IMR-90 (cell line): Measurements from ENCODE around the gene PLEK2. TPM values are rescaled to one million over a fixed set of nuclear protein-coding genes. Genes with fewer than 3 reads are reported as not detected.
A peak's percentile ranks its signal among the peaks of the same experiment; 100 is the strongest.

Experiments
- ATAC-seq: fragments of 200-7000 bp; cut with Tn5 transposase; 2 replicates; pipeline ENCODE4 v1.9.1; 2020; ENCODE audit warnings: low read depth, mild to moderate bottlenecking, moderate library complexity
- BruUV-seq: library from RNA; stranded (reverse); fragments of 400-500 nt; replicated peaks from 2 replicates; lab custom pipeline; 2021; lab: Mats Ljungman, UMichigan
- CTCF ChIA-PET: fragments of 300-600 bp; formaldehyde crosslinking; extraction: SDS; loops from one replicate; lab custom pipeline; 2021; ENCODE audit warnings: antibody characterized with exemption; lab: Yijun Ruan, JAX
- POLR2A ChIA-PET: fragments of 300-600 bp; sonication (Branson Sonifier 250); formaldehyde crosslinking; loops from one replicate; lab custom pipeline; 2022; ENCODE audit warnings: antibody characterized with exemption; ENCODE audit not compliant: unreplicated experiment; lab: Charles Lee
- DNase-seq: peaks from one replicate; pipeline ENCODE4 v3.0.0; 2013
- H2AFZ ChIP-seq: replicated peaks from 2 replicates; pipeline ENCODE3; 2013; ENCODE audit warnings: low read length, mild to moderate bottlenecking; ENCODE audit not compliant: poor library complexity
- H2AK5ac ChIP-seq: 2 replicates; pipeline ENCODE4 v1.6.1; 2013; ENCODE audit warnings: low read depth, low read length, inconsistent platforms
- H2AK9ac ChIP-seq: replicated peaks from 2 replicates; pipeline ENCODE3; 2013; ENCODE audit warnings: mild to moderate bottlenecking, low read depth, low read length, moderate library complexity; ENCODE audit not compliant: poor library complexity
- H2BK120ac ChIP-seq: 2 replicates; pipeline ENCODE4 v1.6.1; 2013; ENCODE audit warnings: low read depth, low read length, inconsistent platforms
- H2BK15ac ChIP-seq: 3 replicates; pipeline ENCODE4 v1.6.1; 2013; ENCODE audit warnings: low read depth, low read length, inconsistent platforms
- H2BK20ac ChIP-seq: 2 replicates; pipeline ENCODE4 v1.6.1; 2013; ENCODE audit warnings: low read depth, mild to moderate bottlenecking, inconsistent platforms, low read length, moderate library complexity
- H2BK5ac ChIP-seq: 2 replicates; pipeline ENCODE4 v1.6.1; 2013; ENCODE audit warnings: mild to moderate bottlenecking, low read depth, low read length, inconsistent platforms; ENCODE audit not compliant: poor library complexity, severe bottlenecking
- H3K14ac ChIP-seq: replicated peaks from 2 replicates; pipeline ENCODE4 v1.6.1; 2013; ENCODE audit warnings: low read depth, low read length, inconsistent platforms
- H3K18ac ChIP-seq: 2 replicates; pipeline ENCODE4 v1.6.1; 2013; ENCODE audit warnings: low read depth, low read length, control low read depth
- H3K23ac ChIP-seq: 2 replicates; pipeline ENCODE4 v1.6.1; 2013; ENCODE audit warnings: low read depth, low read length, inconsistent platforms
- H3K27ac ChIP-seq: 2 replicates; pipeline ENCODE4 v1.5.1; 2013; ENCODE audit warnings: mild to moderate bottlenecking, control low read depth, low read length; ENCODE audit not compliant: insufficient read depth
- H3K27me3 ChIP-seq: 2 replicates; pipeline ENCODE4 v1.6.1; 2013; ENCODE audit warnings: low read length; ENCODE audit not compliant: control insufficient read depth, insufficient read depth
- H3K36me3 ChIP-seq: 2 replicates; pipeline ENCODE4 v1.6.1; 2013; ENCODE audit warnings: low read length, mixed read lengths; ENCODE audit not compliant: control insufficient read depth, insufficient read depth
- H3K4ac ChIP-seq: 2 replicates; pipeline ENCODE4 v1.6.1; 2013; ENCODE audit warnings: low read depth, low read length, inconsistent platforms
- H3K4me1 ChIP-seq: 2 replicates; pipeline ENCODE4 v1.6.1; 2013; ENCODE audit warnings: low read length, mixed read lengths; ENCODE audit not compliant: control insufficient read depth, insufficient read depth
- H3K4me2 ChIP-seq: 2 replicates; pipeline ENCODE4 v1.6.1; 2013; ENCODE audit warnings: low read depth, mild to moderate bottlenecking, control low read depth, low read length, moderate library complexity
- H3K4me3 ChIP-seq: 2 replicates; pipeline ENCODE4 v1.5.1; 2013; ENCODE audit warnings: low read depth, mild to moderate bottlenecking, control low read depth, low read length, moderate library complexity; ENCODE audit not compliant: insufficient read depth
- H3K56ac ChIP-seq: 2 replicates; pipeline ENCODE4 v1.6.1; 2013; ENCODE audit warnings: low read length, inconsistent platforms; ENCODE audit not compliant: insufficient read depth; ENCODE audit errors: extremely low read depth
- H3K79me1 ChIP-seq, 2 experiments: 2 replicates each; pipeline ENCODE4 v1.6.1; 2013; ENCODE audit warnings: low read length in 2 of 2, inconsistent platforms in 1 of 2, low read depth in 1 of 2
- H3K9ac ChIP-seq: 2 replicates; pipeline ENCODE4 v1.6.1; 2013; ENCODE audit warnings: low read depth, low read length, control low read depth
- H3K9me1 ChIP-seq: 2 replicates; pipeline ENCODE4 v1.6.1; 2013; ENCODE audit warnings: low read length, inconsistent platforms; ENCODE audit not compliant: insufficient read depth
- H3K9me3 ChIP-seq: 2 replicates; pipeline ENCODE4 v1.6.1; 2013; ENCODE audit warnings: low read length; ENCODE audit not compliant: control insufficient read depth, insufficient read depth
- H4K20me1 ChIP-seq: 2 replicates; pipeline ENCODE4 v1.6.1; 2013; ENCODE audit warnings: low read length, inconsistent platforms; ENCODE audit not compliant: insufficient read depth
- H4K5ac ChIP-seq: 2 replicates; pipeline ENCODE4 v1.6.1; 2013; ENCODE audit warnings: mild to moderate bottlenecking, low read depth, low read length, control low read depth
- H4K8ac ChIP-seq, 2 experiments: 2 replicates each; pipeline ENCODE4 v1.6.1; 2013; ENCODE audit warnings: low read depth in 2 of 2, low read length in 2 of 2, control low read depth in 1 of 2, inconsistent platforms in 1 of 2
- H4K91ac ChIP-seq: 2 replicates; pipeline ENCODE4 v1.6.1; 2013; ENCODE audit warnings: low read depth, low read length, inconsistent platforms; ENCODE audit not compliant: insufficient read depth
- CEBPB ChIP-seq: IDR thresholded peaks from 2 replicates; pipeline ENCODE4 v1.6.1; 2012; ENCODE audit warnings: low read depth, low read length, improper control_type of control experiment
- FOS ChIP-seq: fragments of 150-350 bp; IDR thresholded peaks from 2 replicates; pipeline ENCODE4 v1.6.1; 2016; ENCODE audit warnings: low read depth, low read length
- MXI1 ChIP-seq: IDR thresholded peaks from 2 replicates; pipeline ENCODE4 v1.6.1; 2012; ENCODE audit warnings: low read depth, mild to moderate bottlenecking, low read length, moderate library complexity, borderline replicate concordance
- WGBS, 2 experiments: methylation state at CpG; one replicate each; pipeline versions ENCODE4 v1.1.5 to v1.1.7; 2013; ENCODE audit warnings: missing lambda C conversion rate in 2 of 2; ENCODE audit not compliant: insufficient read length in 1 of 2; ENCODE audit errors: extremely low coverage in 2 of 2; 5-methylcytosine and 5-hydroxymethylcytosine counted together
- dilution Hi-C: fragments of 300-500 bp; cut with HindIII; formaldehyde crosslinking; loops from one replicate; pipeline ENCODE4 v1.14.3; 2018; ENCODE audit warnings: low sequenced_read_pairs; ENCODE audit not compliant: unreplicated experiment
- in situ Hi-C: fragments of 300-500 bp; cut with MboI; formaldehyde crosslinking; loops from 3 replicates; pipeline ENCODE4 v1.14.3; 2019; ENCODE audit warnings: low sequenced_read_pairs, inconsistent platforms, mixed read lengths
- intact Hi-C: fragments of 100-400 bp; cut with micrococcal nuclease; formaldehyde crosslinking; loops from 2 replicates; pipeline ENCODE4 v1.10.0; 2022
- polyA plus RNA-seq, 3 experiments: library from polyadenylated mRNA; depleted of rRNA; stranded (reverse); fragments of >200 nt; gene quantifications; 2 replicates each; pipeline ENCODE4 v1.2.3, GENCODE V29; 2012; ENCODE audit warnings: low replicate concordance in 1 of 3
- total RNA-seq: library from RNA; depleted of rRNA; stranded (reverse); fragments of >200 nt; gene quantifications from 2 replicates; pipeline ENCODE4 v1.2.3, GENCODE V29; 2012

The PLEK2 gene
- total and polyA plus RNA-seq, 2 of the 4 experiments (the other 2 are of a cell fraction), result 1.7 to 2.5 TPM

GRCh38 chr14:67417633-67418032, 5.7 kb upstream of the PLEK2 start:
- POLR2A ChIA-PET, result no interaction called here
- H3K9me3 ChIP-seq, result no peaks in the 10 kb centered on the region
- no peaks in the 10 kb centered on the region for H3K79me1 ChIP-seq
- peak; percentile 21; the same call in 1 of the 2 replicates for ATAC-seq
- no peak overlapping the region for H4K91ac ChIP-seq
- no peak overlapping the region for H3K23ac ChIP-seq
- no peak overlapping the region for H2BK120ac ChIP-seq
- H4K20me1 ChIP-seq, result no peaks in the 10 kb centered on the region; the same call in 1 of the 2 replicates
- H3K4me3 ChIP-seq, result no peak overlapping the region
- H3K18ac ChIP-seq, result no peak overlapping the region
- H2AFZ ChIP-seq, result no peak overlapping the region
- no peak overlapping the region for H2AK5ac ChIP-seq
- no peak overlapping the region for H3K4ac ChIP-seq
- TF ChIP-seq FOS (no peak), MXI1 (no peak), CEBPB (peak; percentile 44; the same call in 1 of the 2 replicates)
- no peak overlapping the region for H3K4me2 ChIP-seq
- H3K14ac ChIP-seq, result no peak overlapping the region
- H2BK5ac ChIP-seq, result no peak overlapping the region
- in situ Hi-C loops (no loop called here), intact Hi-C loops (no loop called here), dilution Hi-C loops (no loop called here)
- no peak overlapping the region for H3K56ac ChIP-seq
- WGBS, 2 experiments, result no CpG with 5 or more reads among the region's 3 CpGs
- CTCF ChIA-PET, result interaction anchor here (2.0 kb wide), 1 partner anchor 10 kb away, joined by 6 read pairs; no protein-coding TSS in a partner anchor
- H3K27me3 ChIP-seq, result no peaks in the 10 kb centered on the region; the same call in 1 of the 2 replicates
- no peak overlapping the region for H3K27ac ChIP-seq
- no peak overlapping the region for H2BK20ac ChIP-seq
- H4K8ac ChIP-seq, result no peak overlapping the region
- H3K4me1 ChIP-seq, result peaks cover 7% of the 10 kb centered on the region
- H3K36me3 ChIP-seq, result no peaks in the 10 kb centered on the region
- peaks cover 12% of the 10 kb centered on the region; the same call in 1 of the 2 replicates for H3K9me1 ChIP-seq
- no TSS peak for BruUV-seq
- peak; percentile 25 for DNase-seq
- H4K5ac ChIP-seq, result no peak overlapping the region
- H3K9ac ChIP-seq, result no peak overlapping the region
- H2AK9ac ChIP-seq, result no peak overlapping the region
- H2BK15ac ChIP-seq, result no peak overlapping the region
